Mucosa of stomach (tissue), 1 donor: ENCODE measurements around the gene NEGR1.

ENCODE experiments used
- H3K27me3 ChIP-seq: one replicate; pipeline ENCODE4 v1.7.0; 2013; ENCODE audit warnings: mild to moderate bottlenecking, low read length; ENCODE audit not compliant: control insufficient read depth, insufficient read depth
- H3K36me3 ChIP-seq: one replicate; pipeline ENCODE4 v1.7.0; 2013; ENCODE audit warnings: low read length; ENCODE audit not compliant: control insufficient read depth, insufficient read depth
- H3K4me1 ChIP-seq: one replicate; pipeline ENCODE4 v1.7.0; 2013; ENCODE audit warnings: mild to moderate bottlenecking, low read length; ENCODE audit not compliant: control insufficient read depth, insufficient read depth
- H3K4me3 ChIP-seq: one replicate; pipeline ENCODE4 v1.7.0; 2013; ENCODE audit warnings: low read length
- H3K9ac ChIP-seq: one replicate; pipeline ENCODE4 v1.7.0; 2013; ENCODE audit warnings: mild to moderate bottlenecking, low read length, moderate library complexity
- H3K9me3 ChIP-seq: one replicate; pipeline ENCODE4 v1.7.0; 2013; ENCODE audit warnings: mild to moderate bottlenecking, low read length, moderate library complexity; ENCODE audit not compliant: control insufficient read depth
- donor health status: Pancreatic carcinoma.

NEGR1 gene

GRCh38 chr1:71492298-71493041, 789.9 kb downstream of the NEGR1 start:
- Histone ChIP-seq H3K27me3 (no peaks in the 10 kb centered on the region), H3K9ac (no peak overlapping the region), H3K9me3 (no peaks in the 10 kb centered on the region), H3K36me3 (no peaks in the 10 kb centered on the region), H3K4me3 (no peak overlapping the region), H3K4me1 (no peaks in the 10 kb centered on the region)

GRCh38 chr1:71490432-71490831, 791.9 kb downstream of the NEGR1 start:
- Histone ChIP-seq H3K4me3 (no peak overlapping the region), H3K36me3 (no peaks in the 10 kb centered on the region), H3K4me1 (no peaks in the 10 kb centered on the region), H3K9me3 (no peaks in the 10 kb centered on the region), H3K27me3 (no peaks in the 10 kb centered on the region), H3K9ac (no peak overlapping the region)

- H3K36me3 ChIP-seq, result no peaks in the 10 kb centered on the region
- no peaks in the 10 kb centered on the region for H3K27me3 ChIP-seq
- H3K4me1 ChIP-seq, result no peaks in the 10 kb centered on the region
Observed at GRCh38 chr1:71488555-71489252, 793.6 kb downstream of the NEGR1 start.

GRCh38 chr1:71473331-71473730, 809.0 kb downstream of the NEGR1 start:
- no peaks in the 10 kb centered on the region for H3K4me1 ChIP-seq
- no peaks in the 10 kb centered on the region for H3K9me3 ChIP-seq
- no peaks in the 10 kb centered on the region for H3K27me3 ChIP-seq
- H3K4me3 ChIP-seq, result no peak overlapping the region
- no peaks in the 10 kb centered on the region for H3K36me3 ChIP-seq
- no peak overlapping the region for H3K9ac ChIP-seq

More at GRCh38 chr1:71488555-71489252, 793.6 kb downstream of the NEGR1 start:
- Histone ChIP-seq H3K9me3 (no peaks in the 10 kb centered on the region), H3K4me3 (no peak overlapping the region), H3K9ac (no peak overlapping the region)

GRCh38 chr1:71465093-71465492, 817.2 kb downstream of the NEGR1 start:
- Histone ChIP-seq H3K36me3 (no peaks in the 10 kb centered on the region), H3K4me1 (no peaks in the 10 kb centered on the region), H3K27me3 (no peaks in the 10 kb centered on the region), H3K4me3 (no peak overlapping the region), H3K9ac (no peak overlapping the region), H3K9me3 (no peaks in the 10 kb centered on the region)

GRCh38 chr1:71464016-71464415, 818.3 kb downstream of the NEGR1 start:
- Histone ChIP-seq H3K27me3 (no peaks in the 10 kb centered on the region), H3K9me3 (no peaks in the 10 kb centered on the region), H3K4me3 (no peak overlapping the region), H3K9ac (no peak overlapping the region), H3K36me3 (no peaks in the 10 kb centered on the region), H3K4me1 (no peaks in the 10 kb centered on the region)

- H3K27me3 ChIP-seq, result no peaks in the 10 kb centered on the region
- H3K4me3 ChIP-seq, result no peak overlapping the region
- no peaks in the 10 kb centered on the region for H3K36me3 ChIP-seq
- no peaks in the 10 kb centered on the region for H3K4me1 ChIP-seq
- H3K9me3 ChIP-seq, result no peaks in the 10 kb centered on the region
- no peak overlapping the region for H3K9ac ChIP-seq
Observed at GRCh38 chr1:71463144-71463543, 819.2 kb downstream of the NEGR1 start.

GRCh38 chr1:71462247-71462646, 820.1 kb downstream of the NEGR1 start:
- no peaks in the 10 kb centered on the region for H3K36me3 ChIP-seq
- H3K27me3 ChIP-seq, result no peaks in the 10 kb centered on the region
- no peaks in the 10 kb centered on the region for H3K4me1 ChIP-seq
- no peak overlapping the region for H3K9ac ChIP-seq
- H3K9me3 ChIP-seq, result no peaks in the 10 kb centered on the region
- no peak overlapping the region for H3K4me3 ChIP-seq

- Histone ChIP-seq H3K4me1 (no peaks in the 10 kb centered on the region), H3K9me3 (no peaks in the 10 kb centered on the region), H3K27me3 (no peaks in the 10 kb centered on the region), H3K36me3 (no peaks in the 10 kb centered on the region), H3K9ac (no peak overlapping the region), H3K4me3 (no peak overlapping the region)
Observed at GRCh38 chr1:71461416-71461815, 820.9 kb downstream of the NEGR1 start.

- Histone ChIP-seq H3K9me3 (no peaks in the 10 kb centered on the region), H3K27me3 (no peaks in the 10 kb centered on the region), H3K9ac (no peak overlapping the region), H3K4me3 (no peak overlapping the region), H3K4me1 (no peaks in the 10 kb centered on the region), H3K36me3 (no peaks in the 10 kb centered on the region)
Observed at GRCh38 chr1:71448444-71448843, 833.9 kb downstream of the NEGR1 start.

- no peaks in the 10 kb centered on the region for H3K27me3 ChIP-seq
- no peaks in the 10 kb centered on the region for H3K9me3 ChIP-seq
- H3K9ac ChIP-seq, result no peak overlapping the region
- no peaks in the 10 kb centered on the region for H3K4me1 ChIP-seq
- no peaks in the 10 kb centered on the region for H3K36me3 ChIP-seq
- no peak overlapping the region for H3K4me3 ChIP-seq
Observed at GRCh38 chr1:71438626-71439025, 843.7 kb downstream of the NEGR1 start.

- H3K9ac ChIP-seq, result no peak overlapping the region
- H3K9me3 ChIP-seq, result no peaks in the 10 kb centered on the region
- H3K27me3 ChIP-seq, result no peaks in the 10 kb centered on the region
- no peaks in the 10 kb centered on the region for H3K36me3 ChIP-seq
- no peaks in the 10 kb centered on the region for H3K4me1 ChIP-seq
- H3K4me3 ChIP-seq, result no peak overlapping the region
Observed at GRCh38 chr1:71435951-71436350, 846.4 kb downstream of the NEGR1 start.
